ENCODE results near the gene CPLX1. TPM values are rescaled to one million over a fixed set of nuclear protein-coding genes. Genes with fewer than 3 reads are reported as not detected.

CPLX1 gene
- total RNA-seq, 1 donor from 2014 or later: 1.1 TPM

DNA sequence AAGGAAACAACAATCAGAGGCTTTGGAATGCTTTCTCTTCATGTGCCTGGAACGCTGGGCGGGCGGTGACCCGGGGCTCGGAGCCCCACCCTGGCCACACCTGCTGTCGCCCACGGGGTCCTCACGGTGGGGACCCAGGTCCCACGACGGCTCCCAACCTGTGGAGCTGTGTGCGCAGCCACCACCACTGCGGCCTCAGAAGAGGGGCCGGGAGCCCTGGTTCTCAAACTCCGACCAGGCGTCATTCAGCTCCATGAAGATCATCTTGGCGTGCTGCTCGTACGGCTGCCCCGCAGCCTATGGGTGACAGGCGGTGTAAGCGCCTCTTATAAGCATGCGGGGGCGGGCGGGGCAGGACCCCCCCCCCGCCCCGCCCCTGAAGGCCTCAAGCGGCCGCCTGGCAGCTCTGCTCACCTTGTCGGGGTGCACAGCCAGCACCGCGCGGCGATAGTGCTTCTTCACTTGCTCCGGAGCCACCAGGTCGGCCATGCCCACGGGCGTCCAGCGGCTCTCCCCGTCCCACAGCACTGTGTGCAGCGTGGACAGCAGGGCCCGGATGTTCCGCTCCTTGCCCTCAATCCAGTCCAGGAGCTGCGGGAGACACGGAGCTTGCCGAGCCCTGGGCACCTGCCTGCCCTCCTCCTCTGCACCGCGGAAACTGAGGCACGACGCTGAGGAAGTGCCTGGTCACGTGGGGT, 23.7 kb upstream of the CPLX1 start:
- intact Hi-C loops (cut with DNase I): no loop called here
- TF ChIP-seq, protein P1, sequence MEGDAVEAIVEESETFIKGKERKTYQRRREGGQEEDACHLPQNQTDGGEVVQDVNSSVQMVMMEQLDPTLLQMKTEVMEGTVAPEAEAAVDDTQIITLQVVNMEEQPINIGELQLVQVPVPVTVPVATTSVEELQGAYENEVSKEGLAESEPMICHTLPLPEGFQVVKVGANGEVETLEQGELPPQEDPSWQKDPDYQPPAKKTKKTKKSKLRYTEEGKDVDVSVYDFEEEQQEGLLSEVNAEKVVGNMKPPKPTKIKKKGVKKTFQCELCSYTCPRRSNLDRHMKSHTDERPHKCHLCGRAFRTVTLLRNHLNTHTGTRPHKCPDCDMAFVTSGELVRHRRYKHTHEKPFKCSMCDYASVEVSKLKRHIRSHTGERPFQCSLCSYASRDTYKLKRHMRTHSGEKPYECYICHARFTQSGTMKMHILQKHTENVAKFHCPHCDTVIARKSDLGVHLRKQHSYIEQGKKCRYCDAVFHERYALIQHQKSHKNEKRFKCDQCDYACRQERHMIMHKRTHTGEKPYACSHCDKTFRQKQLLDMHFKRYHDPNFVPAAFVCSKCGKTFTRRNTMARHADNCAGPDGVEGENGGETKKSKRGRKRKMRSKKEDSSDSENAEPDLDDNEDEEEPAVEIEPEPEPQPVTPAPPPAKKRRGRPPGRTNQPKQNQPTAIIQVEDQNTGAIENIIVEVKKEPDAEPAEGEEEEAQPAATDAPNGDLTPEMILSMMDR (IDR thresholded peaks at IDR 0.05): no peak
- DNase-seq (ENCODE audit: low spot score in 2 of 2): no peak

DNA sequence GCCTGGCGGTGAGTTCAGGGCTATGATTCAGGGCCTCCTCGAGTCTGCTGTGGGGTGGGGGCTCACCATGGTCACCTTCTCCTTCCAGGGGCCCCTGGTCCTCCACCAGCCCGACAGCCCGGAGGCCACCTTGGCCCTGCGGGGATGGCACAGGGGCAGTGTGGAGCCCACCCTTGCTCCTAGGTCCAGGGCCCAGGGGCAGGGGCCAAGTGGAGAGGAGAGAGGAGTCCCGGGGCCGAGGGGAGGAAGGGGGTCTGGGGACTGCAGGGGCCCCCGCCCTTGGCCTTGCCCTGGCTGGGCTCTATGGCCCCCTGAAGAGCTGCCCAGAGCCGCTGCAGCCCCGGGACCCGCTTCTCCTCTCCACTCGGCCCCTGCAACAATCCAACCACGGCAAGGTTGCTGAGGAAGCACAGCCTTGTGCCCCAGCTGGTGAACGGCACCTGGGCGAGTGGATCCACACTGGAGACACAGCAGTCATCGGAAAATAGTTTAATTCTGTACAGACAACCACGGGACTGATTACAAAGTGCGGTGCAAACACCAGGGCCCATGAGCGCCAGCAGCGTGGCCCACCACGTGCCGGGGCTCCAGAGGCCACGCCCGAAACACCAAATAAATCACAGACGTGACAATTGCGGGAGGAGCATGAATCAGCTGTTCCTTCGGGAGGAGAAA, 23.0 kb upstream of the CPLX1 start:
- Histone ChIP-seq H3K27me3 (no peaks in the 10 kb centered on the region), H3K4me3 (no peak overlapping the region), H3K36me3 (peaks cover 42 to 47% of the 10 kb centered on the region in 2 donors), H3K4me1 (no peaks in the 10 kb centered on the region), H3K9me3 (no peaks in the 10 kb centered on the region), H3K27ac (no peak overlapping the region)
- DNase-seq (ENCODE audit: low spot score in 2 of 2): no peak
- intact Hi-C loops (cut with DNase I): no loop called here
- TF ChIP-seq, protein P1 (IDR thresholded peaks at IDR 0.05): no peak

More for the DNA sequence above, 23.7 kb upstream of the CPLX1 start:
- H3K4me1 ChIP-seq: no peaks in the 10 kb centered on the region
- H3K27me3 ChIP-seq: no peaks in the 10 kb centered on the region
- H3K4me3 ChIP-seq: no peak overlapping the region
- H3K9me3 ChIP-seq: no peaks in the 10 kb centered on the region
- H3K36me3 ChIP-seq: peaks cover 44 to 50% of the 10 kb centered on the region in 2 donors
- no peak overlapping the region for H3K27ac ChIP-seq

DNA sequence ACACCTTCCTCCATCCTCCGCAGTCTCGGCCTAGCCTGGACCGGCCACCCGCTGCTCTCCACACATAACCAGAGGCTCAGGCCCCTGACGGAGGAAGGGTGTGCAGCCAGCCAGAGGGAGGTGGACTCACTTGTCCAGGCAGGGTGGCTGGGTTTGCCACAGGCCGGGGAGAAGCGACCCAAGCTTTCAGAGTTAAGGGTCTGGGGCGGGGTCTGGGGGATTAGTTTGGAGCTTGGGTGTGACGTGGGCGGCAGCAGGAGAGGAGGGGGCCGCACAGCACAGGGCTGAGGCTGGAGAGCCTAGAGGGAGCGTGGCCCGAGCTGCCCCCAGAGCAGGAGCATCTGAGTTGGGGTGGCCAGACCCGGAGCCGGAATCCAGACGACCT, 22.4 kb upstream of the CPLX1 start:
- Histone ChIP-seq H3K36me3 (peaks cover 40 to 42% of the 10 kb centered on the region in 2 donors), H3K4me1 (no peaks in the 10 kb centered on the region), H3K9me3 (no peaks in the 10 kb centered on the region), H3K27ac (no peak overlapping the region), H3K27me3 (no peaks in the 10 kb centered on the region), H3K4me3 (no peak overlapping the region)
- TF ChIP-seq, protein P1 (IDR thresholded peaks at IDR 0.05): no peak
- intact Hi-C loops (cut with DNase I): no loop called here
- DNase-seq (ENCODE audit: low spot score in 2 of 2): no peak

DNA sequence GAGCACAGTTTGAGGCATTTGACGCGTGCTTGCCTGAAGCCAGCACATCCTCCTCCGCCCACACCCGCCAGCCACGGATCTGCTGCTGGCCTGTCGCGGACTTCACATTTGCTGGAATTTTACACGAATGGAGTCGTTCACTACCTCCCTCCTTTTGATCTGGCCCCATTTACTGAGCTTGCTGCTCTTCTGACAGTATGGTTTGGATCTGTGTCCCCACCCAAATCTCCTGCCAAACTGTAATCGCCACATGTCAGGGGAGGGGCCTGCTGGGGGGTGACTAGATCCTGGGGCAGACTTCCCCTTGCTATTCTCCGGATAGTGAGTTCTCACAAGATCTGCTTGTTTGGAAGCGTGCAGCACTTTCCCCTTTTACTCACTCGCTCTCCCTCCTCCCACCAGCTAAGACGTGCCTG, 19.9 kb upstream of the CPLX1 start:
- Histone ChIP-seq H3K27ac (no peak overlapping the region), H3K27me3 (no peaks in the 10 kb centered on the region), H3K9me3 (peaks cover 0 to 4% of the 10 kb centered on the region in 2 donors), H3K4me3 (no peak overlapping the region), H3K4me1 (no peaks in the 10 kb centered on the region), H3K36me3 (peaks cover 19 to 28% of the 10 kb centered on the region in 2 donors)
- TF ChIP-seq, protein P1 (IDR thresholded peaks at IDR 0.05): no peak
- DNase-seq (ENCODE audit: low spot score in 2 of 2): no peak
- intact Hi-C loops (cut with DNase I): no loop called here

DNA sequence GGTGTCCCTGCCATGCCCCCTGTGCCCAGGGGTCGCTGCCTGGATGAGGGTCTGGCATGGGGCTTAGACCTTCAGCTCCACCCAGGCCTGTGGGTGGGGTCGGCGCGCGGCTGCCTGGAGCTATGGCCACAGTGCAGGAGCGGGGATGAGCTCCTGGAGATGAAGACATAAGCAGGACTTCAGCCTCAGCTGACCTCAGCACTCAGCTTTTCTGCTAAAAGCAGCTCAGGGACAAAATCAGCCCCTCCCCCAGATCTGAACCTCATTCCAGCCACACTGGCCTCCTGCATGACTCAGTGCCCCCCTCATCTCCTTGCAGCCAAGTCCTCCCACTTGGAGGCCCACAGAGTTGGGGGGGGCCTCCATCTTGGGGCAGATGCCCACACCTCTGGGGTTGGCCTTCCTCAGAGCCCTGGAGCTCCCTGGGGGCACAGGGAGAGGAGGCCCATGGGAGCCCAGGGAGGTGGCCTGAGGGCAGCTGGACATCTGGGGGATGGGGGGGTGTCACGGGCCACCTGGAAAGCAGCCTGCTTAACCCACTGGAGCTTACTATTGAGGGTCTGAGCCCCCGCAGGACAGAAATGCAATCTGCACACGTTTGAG, 19.4 kb upstream of the CPLX1 start:
- intact Hi-C loops (cut with DNase I): no loop called here
- no peak overlapping the region for H3K4me3 ChIP-seq
- no peak for DNase-seq (ENCODE audit: low spot score in 2 of 2)

More for the DNA sequence above, 19.4 kb upstream of the CPLX1 start:
- Histone ChIP-seq H3K9me3 (peaks cover 0 to 4% of the 10 kb centered on the region in 2 donors), H3K4me1 (no peaks in the 10 kb centered on the region), H3K27ac (no peak overlapping the region), H3K27me3 (no peaks in the 10 kb centered on the region), H3K36me3 (peaks cover 14 to 23% of the 10 kb centered on the region in 2 donors)
- TF ChIP-seq, protein P1 (IDR thresholded peaks at IDR 0.05): no peak
